Mucosa of stomach (tissue), 1 donor: ENCODE results near the gene ATG7.

ENCODE experiments used
- H3K27me3 ChIP-seq: one replicate; pipeline ENCODE4 v1.7.0; 2013; ENCODE audit warnings: mild to moderate bottlenecking, low read length; ENCODE audit not compliant: control insufficient read depth, insufficient read depth
- H3K36me3 ChIP-seq: one replicate; pipeline ENCODE4 v1.7.0; 2013; ENCODE audit warnings: low read length; ENCODE audit not compliant: control insufficient read depth, insufficient read depth
- H3K4me1 ChIP-seq: one replicate; pipeline ENCODE4 v1.7.0; 2013; ENCODE audit warnings: mild to moderate bottlenecking, low read length; ENCODE audit not compliant: control insufficient read depth, insufficient read depth
- H3K4me3 ChIP-seq: one replicate; pipeline ENCODE4 v1.7.0; 2013; ENCODE audit warnings: low read length
- H3K9ac ChIP-seq: one replicate; pipeline ENCODE4 v1.7.0; 2013; ENCODE audit warnings: mild to moderate bottlenecking, low read length, moderate library complexity
- H3K9me3 ChIP-seq: one replicate; pipeline ENCODE4 v1.7.0; 2013; ENCODE audit warnings: mild to moderate bottlenecking, low read length, moderate library complexity; ENCODE audit not compliant: control insufficient read depth
- donor health status: Pancreatic carcinoma.

The ATG7 gene

GRCh38 chr3:11543141-11543947 lies 271.1 kb downstream of the ATG7 start:
- Histone ChIP-seq H3K9me3 (no peaks in the 10 kb centered on the region), H3K36me3 (no peaks in the 10 kb centered on the region), H3K4me3 (no peak overlapping the region), H3K4me1 (peaks cover 9% of the 10 kb centered on the region), H3K27me3 (no peaks in the 10 kb centered on the region), H3K9ac (no peak overlapping the region)

GRCh38 chr3:11543948-11544387 lies 271.8 kb downstream of the ATG7 start:
- H3K36me3 ChIP-seq = no peaks in the 10 kb centered on the region
- no peaks in the 10 kb centered on the region for H3K9me3 ChIP-seq
- no peak overlapping the region for H3K9ac ChIP-seq
- H3K4me3 ChIP-seq = no peak overlapping the region
- peaks cover 9% of the 10 kb centered on the region for H3K4me1 ChIP-seq
- H3K27me3 ChIP-seq = no peaks in the 10 kb centered on the region

- Histone ChIP-seq H3K36me3 (no peaks in the 10 kb centered on the region), H3K27me3 (no peaks in the 10 kb centered on the region), H3K9ac (no peak overlapping the region), H3K4me3 (no peak overlapping the region), H3K9me3 (no peaks in the 10 kb centered on the region), H3K4me1 (peaks cover 9% of the 10 kb centered on the region)
These were observed 272.4 kb downstream of the ATG7 start for GRCh38 chr3:11544412-11545181.

DNA sequence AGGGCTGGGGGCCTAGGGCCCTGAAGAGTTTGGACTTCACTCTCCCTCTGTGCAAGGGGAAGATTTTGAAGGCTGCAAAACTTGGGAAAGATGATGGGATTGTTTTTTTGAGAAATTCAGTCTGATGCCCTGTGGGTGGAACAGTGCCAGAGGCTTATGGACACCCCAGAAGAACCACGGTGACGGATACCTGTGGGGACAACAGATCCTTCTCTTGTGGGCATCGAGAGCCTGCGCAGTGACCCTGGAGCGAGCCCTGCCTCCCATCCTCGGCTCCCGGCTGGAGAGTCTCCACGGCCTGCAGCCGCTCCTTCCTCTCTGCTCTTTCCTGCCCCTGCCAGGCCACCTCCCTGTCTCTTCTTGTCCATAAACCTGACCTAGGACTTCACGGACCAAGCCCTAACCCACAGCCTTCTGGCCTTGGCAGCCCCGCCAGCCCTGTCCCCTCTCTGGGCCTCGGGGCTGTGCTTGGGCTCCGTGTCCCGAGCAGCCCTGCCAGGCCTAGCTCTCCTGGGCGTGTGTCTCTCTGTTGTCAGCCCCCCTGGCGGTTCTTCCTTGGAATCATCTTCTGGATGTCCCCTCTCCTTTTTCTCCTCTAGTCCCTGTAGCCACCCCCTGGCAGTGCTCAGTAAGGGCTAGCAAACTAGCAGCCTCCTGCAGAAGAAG lies 273.1 kb downstream of the ATG7 start:
- Histone ChIP-seq H3K9ac (no peak overlapping the region), H3K9me3 (no peaks in the 10 kb centered on the region), H3K36me3 (no peaks in the 10 kb centered on the region), H3K4me3 (no peak overlapping the region), H3K27me3 (no peaks in the 10 kb centered on the region), H3K4me1 (peaks cover 9% of the 10 kb centered on the region)

- H3K27me3 ChIP-seq = no peaks in the 10 kb centered on the region
- no peaks in the 10 kb centered on the region for H3K9me3 ChIP-seq
- H3K4me3 ChIP-seq = no peak overlapping the region
- no peaks in the 10 kb centered on the region for H3K36me3 ChIP-seq
- peaks cover 9% of the 10 kb centered on the region for H3K4me1 ChIP-seq
- no peak overlapping the region for H3K9ac ChIP-seq
These were observed 274.6 kb downstream of the ATG7 start for GRCh38 chr3:11546657-11547302.

- no peak overlapping the region for H3K4me3 ChIP-seq
- no peaks in the 10 kb centered on the region for H3K36me3 ChIP-seq
- H3K9me3 ChIP-seq = no peaks in the 10 kb centered on the region
- no peaks in the 10 kb centered on the region for H3K27me3 ChIP-seq
- peaks cover 9% of the 10 kb centered on the region for H3K4me1 ChIP-seq
- H3K9ac ChIP-seq = no peak overlapping the region
These were observed 275.3 kb downstream of the ATG7 start for GRCh38 chr3:11547498-11547897.

DNA sequence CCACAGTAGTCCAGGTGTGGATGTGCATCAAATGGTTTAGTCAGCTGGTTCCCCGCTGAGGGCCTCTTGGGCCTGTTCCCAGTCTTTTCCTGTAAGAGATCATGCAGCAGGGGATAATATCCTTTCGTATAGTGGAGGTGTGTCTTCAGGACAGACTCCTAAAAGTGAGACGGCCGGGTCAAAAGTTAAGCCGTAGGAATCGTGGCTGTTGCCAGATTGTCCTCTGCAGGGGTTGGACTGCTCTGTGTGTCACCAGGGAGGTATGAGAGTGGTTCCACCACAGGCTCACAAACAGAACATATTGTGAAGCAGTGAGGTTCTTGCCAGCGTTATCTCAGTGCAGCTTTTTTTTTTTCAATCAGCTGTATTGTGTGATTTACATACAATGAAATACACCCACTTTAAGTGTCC lies 276.5 kb downstream of the ATG7 start:
- H3K9ac ChIP-seq = no peak overlapping the region
- no peaks in the 10 kb centered on the region for H3K27me3 ChIP-seq
- no peaks in the 10 kb centered on the region for H3K9me3 ChIP-seq
- no peaks in the 10 kb centered on the region for H3K36me3 ChIP-seq
- H3K4me1 ChIP-seq = peaks cover 17% of the 10 kb centered on the region
- H3K4me3 ChIP-seq = no peak overlapping the region

- no peaks in the 10 kb centered on the region for H3K9me3 ChIP-seq
- no peaks in the 10 kb centered on the region for H3K27me3 ChIP-seq
- no peak overlapping the region for H3K9ac ChIP-seq
- peaks cover 21% of the 10 kb centered on the region for H3K4me1 ChIP-seq
- H3K4me3 ChIP-seq = no peak overlapping the region
- H3K36me3 ChIP-seq = no peaks in the 10 kb centered on the region
These were observed 277.5 kb downstream of the ATG7 start for GRCh38 chr3:11549580-11550140.

DNA sequence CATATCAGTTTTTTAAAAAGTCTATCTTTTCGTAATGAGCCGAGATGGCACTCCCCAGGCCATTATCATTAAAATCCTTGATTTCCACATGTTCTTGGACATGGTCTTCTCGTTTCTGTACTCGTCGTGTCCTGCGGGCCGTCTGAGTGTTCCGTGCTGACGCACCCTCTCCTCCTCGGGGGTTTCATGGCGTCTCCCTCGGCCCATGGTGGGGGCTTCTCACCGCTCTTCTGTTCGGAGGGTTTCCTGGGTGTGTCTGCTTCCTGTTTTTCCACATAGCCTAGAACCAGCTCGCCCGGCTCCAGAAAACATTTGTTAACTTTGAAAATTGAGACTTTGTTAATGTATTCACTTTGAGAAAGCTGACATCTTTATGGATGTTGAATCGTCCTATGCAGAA lies 278.8 kb downstream of the ATG7 start:
- Histone ChIP-seq H3K4me3 (no peak overlapping the region), H3K9me3 (no peaks in the 10 kb centered on the region), H3K4me1 (peaks cover 16% of the 10 kb centered on the region), H3K36me3 (no peaks in the 10 kb centered on the region), H3K9ac (no peak overlapping the region), H3K27me3 (no peaks in the 10 kb centered on the region)

DNA sequence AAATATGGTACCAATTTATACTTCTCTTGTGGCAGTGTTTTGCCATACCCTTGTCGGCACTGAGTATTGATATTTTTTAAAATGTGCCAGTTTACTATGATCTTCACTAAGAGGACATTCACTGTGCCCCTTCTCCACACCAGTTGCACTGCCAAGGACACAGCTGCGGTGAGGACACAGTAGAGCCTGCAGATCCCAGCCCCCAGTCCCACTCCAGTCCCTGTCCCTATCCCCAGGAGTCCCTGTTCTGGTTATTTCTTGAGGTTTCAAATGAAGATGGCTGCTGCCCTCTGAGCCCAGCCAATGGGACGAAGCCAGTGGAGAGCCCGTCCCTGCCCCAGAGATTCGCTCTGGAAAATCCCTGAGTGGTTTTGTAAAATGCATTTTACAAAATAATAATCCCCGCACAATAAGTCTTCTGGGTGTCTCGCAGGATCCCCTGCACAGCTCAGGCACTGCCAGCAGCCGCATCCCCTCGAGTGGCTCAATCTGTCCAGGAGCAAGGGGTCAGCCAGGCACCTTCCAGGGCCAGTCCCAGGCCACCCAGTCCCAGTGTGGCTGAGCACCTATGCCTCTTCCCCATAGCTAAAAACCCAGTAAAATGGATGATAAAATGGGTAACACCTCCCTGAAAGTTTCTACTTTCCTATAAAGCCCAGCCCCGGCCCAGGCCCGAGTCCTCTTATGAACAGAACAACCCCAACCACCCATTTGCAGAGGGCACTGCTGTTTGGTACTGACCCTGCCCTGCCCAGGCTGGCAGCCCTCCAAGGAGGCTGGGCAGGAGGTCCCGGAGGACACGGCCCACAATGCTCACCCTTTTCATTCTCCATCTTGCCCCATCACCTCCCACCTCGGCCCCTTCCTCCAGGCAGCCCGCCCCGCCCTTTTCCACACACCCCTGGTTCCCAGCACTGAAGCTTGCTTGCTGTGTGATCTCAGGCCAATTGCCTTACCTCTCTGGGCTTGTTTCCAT lies 280.4 kb downstream of the ATG7 start:
- no peak overlapping the region for H3K9ac ChIP-seq
- peaks cover 26% of the 10 kb centered on the region for H3K4me1 ChIP-seq
- H3K4me3 ChIP-seq = no peak overlapping the region
- H3K27me3 ChIP-seq = no peaks in the 10 kb centered on the region
- no peaks in the 10 kb centered on the region for H3K36me3 ChIP-seq
- H3K9me3 ChIP-seq = no peaks in the 10 kb centered on the region
